ENCODE data around the gene TNFRSF4. TPM values are rescaled to one million over a fixed set of nuclear protein-coding genes. Genes with fewer than 3 reads are reported as not detected.

The TNFRSF4 gene
- total and polyA plus RNA-seq, 2 of the 13 experiments (the other 11 are each of a cell fraction or from before 2014, with no cell fraction given) = not detected

DNA sequence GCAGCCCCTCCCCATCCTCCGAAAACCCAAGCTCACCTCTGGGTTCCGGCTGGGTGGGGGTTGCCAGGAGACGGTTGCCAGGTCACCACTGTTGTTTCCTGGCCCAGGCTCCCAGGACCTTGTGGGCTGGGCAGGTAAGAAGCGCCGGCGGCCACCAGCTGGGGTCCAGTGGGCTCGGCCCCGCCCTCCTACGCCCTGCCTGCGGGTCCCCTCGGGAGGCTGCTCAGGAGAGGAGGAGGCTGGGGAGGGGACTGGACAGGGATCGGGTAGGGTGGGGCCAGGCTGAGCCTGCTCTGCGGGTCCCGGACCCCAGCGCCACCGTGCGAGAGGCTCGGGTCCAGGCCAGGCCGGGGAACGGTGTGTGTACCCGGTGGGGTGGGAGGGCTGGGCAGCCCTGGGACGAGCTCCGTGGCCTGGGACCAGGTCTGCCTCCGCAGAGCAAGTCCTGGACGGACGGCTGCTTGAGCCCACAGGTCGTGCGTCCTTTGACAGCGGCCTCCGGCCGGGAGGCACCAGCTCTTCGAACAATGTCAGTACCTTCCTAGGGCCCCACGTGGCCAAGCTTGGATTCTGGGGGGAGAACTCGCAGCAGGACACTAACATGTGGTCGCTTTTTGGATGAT is 40.0 kb downstream of the TNFRSF4 start, which contains the start of gene TTLL10 (continued):
- TF ChIP-seq ZNF777 (CRISPR knock-in tag; IDR thresholded peaks at IDR 0.05) (peak; percentile 32; the same call in 1 of the 2 replicates), MYC (CRISPR knock-in tag; IDR thresholded peaks at IDR 0.05; ENCODE audit: borderline replicate concordance) (0 out of 2 replicates have a peak, but pooled peaks have one; percentile 13), ELF1 (CRISPR knock-in tag; IDR thresholded peaks at IDR 0.05) (no peak), GABPB1 (CRISPR knock-in tag; IDR thresholded peaks at IDR 0.05) (0 out of 2 replicates have a peak, but pooled peaks have one; percentile 26), YY1 (IDR thresholded peaks at IDR 0.05; ENCODE audit: insufficient read depth, insufficient replicate concordance, low read depth, low read length) (no peak), SAP130 (CRISPR knock-in tag; IDR thresholded peaks at IDR 0.05; ENCODE audit: low read depth) (peak; percentile 37; the same call in 1 of the 2 replicates), SOX13 (IDR thresholded peaks at IDR 0.05) (no peak), SOX13 (CRISPR knock-in tag; conservative IDR thresholded peaks at IDR 0.05 in 1 of 2, IDR thresholded peaks at IDR 0.05 in 1 of 2) (no peak), MED1 (CRISPR knock-in tag; IDR thresholded peaks at IDR 0.05) (peak; percentile 31; the same call in 1 of the 2 replicates), RFX1 (IDR thresholded peaks at IDR 0.05) (peak; percentile 75), RFX3 (CRISPR knock-in tag; IDR thresholded peaks at IDR 0.05) (peak; percentile 72), STAG1 (CRISPR knock-in tag; IDR thresholded peaks at IDR 0.05) (peak; percentile 64)
- TF ChIP-seq, protein P1, sequence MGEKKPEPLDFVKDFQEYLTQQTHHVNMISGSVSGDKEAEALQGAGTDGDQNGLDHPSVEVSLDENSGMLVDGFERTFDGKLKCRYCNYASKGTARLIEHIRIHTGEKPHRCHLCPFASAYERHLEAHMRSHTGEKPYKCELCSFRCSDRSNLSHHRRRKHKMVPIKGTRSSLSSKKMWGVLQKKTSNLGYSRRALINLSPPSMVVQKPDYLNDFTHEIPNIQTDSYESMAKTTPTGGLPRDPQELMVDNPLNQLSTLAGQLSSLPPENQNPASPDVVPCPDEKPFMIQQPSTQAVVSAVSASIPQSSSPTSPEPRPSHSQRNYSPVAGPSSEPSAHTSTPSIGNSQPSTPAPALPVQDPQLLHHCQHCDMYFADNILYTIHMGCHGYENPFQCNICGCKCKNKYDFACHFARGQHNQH (CRISPR knock-in tag; IDR thresholded peaks at IDR 0.05) = no peak
- TF ChIP-seq, protein P2, sequence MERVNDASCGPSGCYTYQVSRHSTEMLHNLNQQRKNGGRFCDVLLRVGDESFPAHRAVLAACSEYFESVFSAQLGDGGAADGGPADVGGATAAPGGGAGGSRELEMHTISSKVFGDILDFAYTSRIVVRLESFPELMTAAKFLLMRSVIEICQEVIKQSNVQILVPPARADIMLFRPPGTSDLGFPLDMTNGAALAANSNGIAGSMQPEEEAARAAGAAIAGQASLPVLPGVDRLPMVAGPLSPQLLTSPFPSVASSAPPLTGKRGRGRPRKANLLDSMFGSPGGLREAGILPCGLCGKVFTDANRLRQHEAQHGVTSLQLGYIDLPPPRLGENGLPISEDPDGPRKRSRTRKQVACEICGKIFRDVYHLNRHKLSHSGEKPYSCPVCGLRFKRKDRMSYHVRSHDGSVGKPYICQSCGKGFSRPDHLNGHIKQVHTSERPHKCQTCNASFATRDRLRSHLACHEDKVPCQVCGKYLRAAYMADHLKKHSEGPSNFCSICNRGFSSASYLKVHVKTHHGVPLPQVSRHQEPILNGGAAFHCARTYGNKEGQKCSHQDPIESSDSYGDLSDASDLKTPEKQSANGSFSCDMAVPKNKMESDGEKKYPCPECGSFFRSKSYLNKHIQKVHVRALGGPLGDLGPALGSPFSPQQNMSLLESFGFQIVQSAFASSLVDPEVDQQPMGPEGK (CRISPR knock-in tag; IDR thresholded peaks at IDR 0.05) = peak; percentile 54; the same call in 1 of the 2 replicates
